ENCODE measurements around the gene TEKTIP1.
A peak's percentile ranks its signal among the peaks of the same experiment; 100 is the strongest.

Gene TEKTIP1

DNA sequence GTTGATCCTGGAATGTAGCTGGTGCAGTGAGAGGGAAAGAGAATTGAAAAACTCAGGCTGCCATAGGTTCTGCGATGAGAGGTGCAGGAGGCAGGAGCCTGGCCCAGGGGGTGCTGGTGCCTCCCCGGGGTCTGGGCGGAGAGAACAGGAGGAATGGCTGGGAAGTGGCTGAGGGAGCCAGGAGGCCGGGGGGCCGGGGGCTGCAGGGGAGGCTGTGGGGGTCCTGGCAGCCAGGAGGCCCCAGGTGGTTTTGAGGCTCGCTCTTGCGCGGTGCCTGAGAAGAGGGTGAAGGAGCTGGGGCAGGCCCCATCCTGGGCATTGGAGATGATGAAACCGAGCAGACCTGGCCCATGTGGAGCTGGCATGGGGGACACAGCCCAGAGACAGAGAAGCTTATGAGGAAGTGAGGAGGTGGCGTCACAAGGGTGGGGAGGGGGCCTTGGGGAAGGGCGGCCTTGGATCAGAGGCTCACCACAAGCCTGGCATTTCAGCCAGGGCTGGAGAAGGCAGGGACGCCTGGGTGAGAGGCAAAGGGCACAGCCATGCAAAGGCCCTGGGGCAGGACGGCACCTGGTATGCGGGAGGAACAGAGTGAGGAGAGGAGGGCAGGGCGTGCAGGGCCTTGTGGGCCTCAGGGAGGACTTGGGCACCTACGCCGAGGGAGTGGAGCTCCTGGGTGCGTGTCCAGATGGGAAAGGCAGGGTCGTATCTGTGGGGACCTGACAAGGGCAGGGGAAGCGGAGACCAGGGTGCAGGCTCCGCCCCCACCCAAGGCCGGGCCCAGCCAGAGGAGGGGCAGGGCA lies 1.3 kb upstream of the TEKTIP1 start:
- DNase-seq (ENCODE audit: low spot score): no peak

DNA sequence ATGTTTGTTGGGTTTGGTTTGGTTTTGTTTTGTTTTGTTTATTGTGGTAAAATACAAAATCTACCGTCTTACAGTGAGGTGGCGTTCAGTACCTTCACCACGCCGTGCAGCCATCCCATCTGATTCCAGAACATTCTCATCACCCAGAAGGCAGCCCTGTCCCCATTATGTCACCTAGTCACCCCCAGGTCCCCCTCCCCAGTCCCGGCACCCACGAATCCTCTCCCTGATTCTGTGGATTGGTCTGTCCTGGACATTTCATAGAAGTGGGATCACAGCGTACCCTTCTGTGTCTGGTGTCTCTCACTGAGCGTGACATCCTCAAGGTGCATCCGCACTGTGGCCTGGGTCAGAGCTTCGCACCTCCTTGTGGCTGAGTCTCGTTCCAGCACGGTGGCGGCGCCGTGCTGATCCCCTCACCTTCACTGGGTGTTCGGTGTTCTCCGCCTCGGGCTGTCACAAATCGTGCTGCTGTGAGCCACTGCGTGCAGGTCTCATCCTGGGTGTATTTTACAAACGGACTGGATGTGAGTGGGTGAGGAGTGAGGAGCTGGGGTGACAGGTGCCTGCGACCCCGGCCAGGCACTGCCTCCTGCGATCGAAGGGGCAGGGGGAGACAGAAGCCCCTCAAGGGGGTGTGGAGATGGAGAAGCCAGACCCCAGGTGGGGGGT lies 580 bp upstream of the TEKTIP1 start:
- DNase-seq (ENCODE audit: low spot score): no peak

DNA sequence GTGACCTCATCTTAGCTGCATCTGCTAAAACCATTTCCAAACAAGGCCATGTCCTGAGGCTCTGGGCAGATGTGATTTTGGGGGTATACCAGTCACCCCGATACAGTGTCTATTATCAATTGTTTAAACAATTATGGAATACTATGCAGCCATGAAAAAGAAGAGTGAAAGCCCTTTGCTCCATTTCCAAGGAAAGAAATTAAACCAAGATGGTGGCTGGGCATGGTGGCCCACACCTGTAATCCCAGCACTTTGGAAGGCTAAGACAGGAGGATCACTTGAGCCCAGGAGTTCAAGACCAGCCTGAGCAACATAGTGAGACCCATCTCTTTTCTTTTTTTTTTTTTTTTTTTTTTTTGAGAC lies 763 bp downstream of the TEKTIP1 start:
- no peak for DNase-seq (ENCODE audit: low spot score)

DNA sequence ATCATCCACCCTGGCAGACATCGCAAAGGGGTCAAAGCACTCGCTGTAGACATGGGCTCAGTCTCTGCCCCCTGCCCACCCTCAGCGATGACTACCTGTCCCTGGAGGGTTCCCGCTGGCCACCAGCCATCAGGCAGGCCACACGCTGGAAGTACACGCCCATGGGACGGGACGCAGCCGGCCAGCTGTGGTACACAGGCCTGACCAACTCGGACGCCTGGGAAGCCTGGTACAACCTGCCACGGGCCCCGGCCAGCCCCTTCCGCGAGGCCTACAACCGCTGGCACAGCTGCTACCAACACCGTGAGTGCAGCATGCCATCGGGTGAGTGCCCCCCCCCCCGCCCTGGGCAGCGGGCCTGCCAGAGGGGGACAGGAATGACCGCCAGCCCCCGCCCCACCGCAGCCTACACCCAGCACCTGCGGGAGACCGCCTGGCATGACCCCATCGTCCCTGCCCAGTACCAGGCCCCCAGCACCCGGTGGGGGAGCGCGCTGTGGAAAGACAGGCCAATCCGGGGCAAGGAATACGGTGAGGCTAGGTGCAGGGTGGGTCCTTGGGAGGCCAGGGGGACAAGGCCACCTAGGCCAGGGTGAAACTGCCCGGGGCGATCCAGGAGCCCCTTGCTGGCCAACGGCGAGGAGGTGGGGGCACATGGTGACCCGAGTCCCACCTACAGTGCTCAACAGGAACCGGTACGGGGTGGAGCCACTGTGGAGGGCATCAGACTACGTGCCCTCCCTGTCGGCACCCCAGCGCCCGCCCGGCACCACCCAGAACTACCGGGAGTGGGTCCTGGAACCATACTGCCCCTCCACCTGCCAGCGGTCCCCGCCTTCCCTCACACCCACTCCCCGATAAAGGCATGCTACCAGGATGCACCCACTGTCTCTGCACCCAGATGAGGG lies 4.4 kb downstream of the TEKTIP1 start:
- DNase-seq (ENCODE audit: low spot score): no peak

DNA sequence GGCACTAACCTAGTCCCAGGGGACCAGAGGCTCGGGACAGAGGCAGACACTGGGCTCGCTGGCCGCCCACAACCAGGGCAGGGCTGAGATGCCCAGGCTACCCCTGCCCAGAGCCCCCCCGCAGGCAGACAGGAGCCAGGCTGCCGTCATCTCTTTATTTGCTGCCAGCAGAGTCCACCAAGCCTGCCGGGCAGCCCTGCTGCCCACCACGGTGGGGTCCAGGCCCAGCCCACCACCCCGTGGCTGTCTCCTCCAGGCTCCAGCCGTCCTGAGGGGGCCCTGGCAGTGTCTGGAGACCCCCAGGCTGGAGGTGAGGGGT lies 5.0 kb downstream of the TEKTIP1 start:
- no peak for DNase-seq (ENCODE audit: low spot score)

DNA sequence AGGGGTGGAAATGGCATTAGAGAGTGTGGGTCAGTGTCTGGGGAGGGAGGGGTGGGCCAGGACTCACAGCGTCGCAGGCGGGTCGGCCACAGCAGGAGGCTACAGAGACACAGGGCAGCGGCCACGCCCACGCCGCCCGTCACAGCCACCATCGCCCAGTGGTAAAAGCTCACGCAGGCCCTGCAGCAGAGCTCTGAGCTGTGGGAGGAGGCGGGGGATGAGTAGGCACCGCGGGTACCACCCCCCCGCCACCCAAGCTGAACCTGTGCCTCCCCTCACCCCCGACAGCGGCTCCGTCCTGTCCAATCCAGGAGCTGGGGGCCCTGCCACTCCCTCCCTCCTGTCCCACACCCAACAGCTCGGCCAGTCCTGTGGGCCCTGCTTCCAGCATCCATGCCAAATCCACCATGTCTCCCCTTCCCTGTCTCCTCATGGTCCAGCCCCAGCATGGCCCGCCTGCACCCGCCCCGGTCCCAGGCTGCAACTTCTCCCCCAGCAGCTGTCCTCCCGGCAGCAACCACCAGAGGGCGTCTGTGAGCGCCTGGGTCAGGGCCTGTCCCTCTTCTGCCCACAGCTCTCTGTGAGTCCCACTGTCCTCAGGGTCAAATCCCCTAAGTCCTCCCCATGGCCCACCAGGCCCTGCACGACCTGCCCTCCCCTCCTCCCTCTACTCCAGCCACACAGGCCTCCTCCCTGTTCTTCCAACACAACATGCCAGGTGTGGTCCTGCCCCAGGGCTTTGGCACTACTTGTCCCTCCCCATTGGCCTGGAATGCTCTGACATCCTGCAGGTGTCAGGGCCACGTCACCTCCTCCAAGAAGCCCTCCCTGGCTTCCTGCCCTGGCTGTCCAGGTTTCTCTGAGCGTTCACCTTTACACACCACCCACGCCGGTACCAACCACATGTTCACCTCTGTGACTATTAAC lies 6.0 kb downstream of the TEKTIP1 start:
- peak; percentile 48 for DNase-seq (ENCODE audit: low spot score)

DNA sequence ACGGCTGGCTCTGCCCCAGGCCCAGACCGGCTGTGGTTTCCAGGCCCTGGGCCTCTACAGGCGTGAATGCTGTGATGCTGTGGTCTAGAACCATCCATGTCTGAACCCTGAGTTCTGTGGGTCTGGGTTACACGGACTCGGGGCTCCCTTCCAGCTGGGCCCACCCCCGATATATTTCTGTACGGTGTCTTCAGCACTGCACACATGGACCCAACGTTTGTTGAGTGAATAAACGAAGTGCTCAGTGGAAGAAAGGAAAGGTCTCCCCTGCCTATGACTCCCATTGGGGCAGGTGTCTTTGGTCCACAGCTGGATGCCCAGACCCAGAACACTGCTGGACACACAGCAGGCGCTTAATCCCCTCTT lies 6.7 kb downstream of the TEKTIP1 start:
- no peak for DNase-seq (ENCODE audit: low spot score)

DNA sequence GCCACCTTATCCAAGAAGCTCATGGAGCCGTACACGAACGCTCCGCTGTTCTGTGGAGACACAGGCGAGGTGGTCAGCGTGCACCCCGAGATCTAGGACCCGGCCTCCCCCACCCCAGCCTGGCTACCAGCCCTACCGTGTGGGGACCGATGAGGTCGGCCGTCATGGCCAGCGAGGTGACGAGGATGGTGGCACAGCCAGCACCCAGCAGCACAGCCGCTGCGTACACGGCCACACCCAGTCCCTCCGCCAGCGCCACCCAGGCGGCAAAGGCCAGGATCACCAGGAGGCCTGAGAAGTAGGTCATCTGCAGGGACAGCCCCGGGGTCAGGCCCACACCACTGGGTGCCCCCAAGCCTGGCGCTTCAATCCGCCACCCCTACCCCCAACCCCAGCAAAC lies 7.1 kb downstream of the TEKTIP1 start:
- no peak for DNase-seq (ENCODE audit: low spot score)

DNA sequence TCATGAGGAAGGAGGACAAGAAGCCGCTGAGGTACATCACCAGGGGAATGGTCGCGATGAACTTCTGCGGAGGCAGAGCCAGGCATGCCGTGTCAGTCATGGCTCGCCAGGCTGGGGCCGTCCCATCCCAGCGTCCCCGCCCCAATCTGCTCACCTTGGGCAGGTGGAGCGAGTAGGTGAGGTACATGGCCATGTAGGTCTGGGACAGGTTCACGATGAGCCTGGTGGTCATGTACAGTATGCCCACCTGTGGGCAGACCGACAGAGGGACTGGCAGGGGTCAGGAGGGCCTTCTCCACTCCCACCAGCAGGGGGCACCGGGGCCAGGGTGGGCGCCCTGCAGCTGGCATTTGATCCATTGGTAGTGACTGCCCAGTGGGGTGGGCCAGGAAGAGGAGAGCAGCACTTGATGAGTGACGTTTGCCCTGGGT lies 8.3 kb downstream of the TEKTIP1 start:
- DNase-seq (ENCODE audit: low spot score): no peak

DNA sequence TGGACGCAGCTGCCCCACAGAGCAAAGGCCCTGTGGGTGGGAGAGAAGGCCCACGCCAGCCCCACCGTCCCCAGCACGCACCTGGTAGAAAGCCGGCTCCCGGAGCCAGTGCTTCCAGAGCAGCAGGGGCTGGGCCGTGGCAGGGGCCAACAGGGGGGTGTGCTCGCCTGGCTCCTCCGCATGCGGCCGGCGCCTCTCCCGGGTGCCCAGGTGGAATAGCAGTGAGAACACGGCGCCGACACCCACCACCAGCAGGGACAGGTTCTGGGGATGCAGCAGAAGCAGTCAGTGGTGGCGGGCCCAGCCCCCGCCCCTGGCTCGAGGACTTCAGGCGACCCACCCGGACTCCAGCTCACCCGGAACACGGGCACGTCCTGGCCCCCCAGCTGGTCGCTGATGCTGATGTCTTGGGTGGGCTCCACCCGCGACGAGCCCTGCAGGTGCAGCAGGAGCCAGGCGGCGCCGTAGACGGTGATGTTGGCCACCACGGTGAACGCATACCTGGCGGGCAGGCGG lies 8.9 kb downstream of the TEKTIP1 start:
- DNase-seq (ENCODE audit: low spot score): no peak

DNA sequence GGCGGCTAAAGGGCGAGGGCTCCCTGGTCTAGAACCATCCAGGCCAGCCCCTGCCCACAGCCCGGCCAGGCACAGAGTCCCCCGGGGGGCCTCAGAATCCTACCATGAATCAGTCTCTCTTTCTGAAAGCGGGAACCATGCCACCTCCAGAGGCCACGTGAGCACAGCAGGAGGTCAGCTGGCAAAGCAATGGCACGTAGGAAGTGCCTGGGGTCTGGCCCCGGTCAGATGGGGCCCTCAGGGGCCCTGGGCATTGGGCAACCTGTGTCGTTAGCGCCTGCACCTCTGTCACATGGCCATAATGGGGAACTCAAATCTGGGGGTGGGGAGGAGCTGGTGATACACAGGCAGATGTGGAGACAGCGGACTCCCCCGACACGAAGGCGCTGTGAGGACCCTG lies 9.6 kb downstream of the TEKTIP1 start:
- DNase-seq (ENCODE audit: low spot score): no peak

DNA sequence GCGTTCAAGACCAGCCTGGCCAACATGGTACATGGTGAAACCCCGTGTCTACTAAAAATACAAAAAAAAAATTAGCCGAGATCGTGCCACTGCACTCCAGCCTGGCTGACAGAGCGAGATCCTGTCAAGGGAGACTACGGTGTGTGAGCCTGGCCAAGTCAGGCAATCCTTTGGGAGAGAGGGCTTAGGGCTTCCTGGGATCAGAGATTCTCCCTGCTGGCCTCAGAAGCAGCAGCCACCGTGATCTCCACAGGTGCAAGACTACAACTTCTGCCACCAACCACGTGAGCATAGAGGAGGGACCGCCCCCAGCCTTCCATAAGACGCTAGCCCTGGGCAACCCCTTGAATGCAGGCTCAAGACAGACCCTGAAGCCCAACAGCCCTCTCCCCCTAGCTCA lies 10.8 kb downstream of the TEKTIP1 start:
- no peak for DNase-seq (ENCODE audit: low spot score)

DNA sequence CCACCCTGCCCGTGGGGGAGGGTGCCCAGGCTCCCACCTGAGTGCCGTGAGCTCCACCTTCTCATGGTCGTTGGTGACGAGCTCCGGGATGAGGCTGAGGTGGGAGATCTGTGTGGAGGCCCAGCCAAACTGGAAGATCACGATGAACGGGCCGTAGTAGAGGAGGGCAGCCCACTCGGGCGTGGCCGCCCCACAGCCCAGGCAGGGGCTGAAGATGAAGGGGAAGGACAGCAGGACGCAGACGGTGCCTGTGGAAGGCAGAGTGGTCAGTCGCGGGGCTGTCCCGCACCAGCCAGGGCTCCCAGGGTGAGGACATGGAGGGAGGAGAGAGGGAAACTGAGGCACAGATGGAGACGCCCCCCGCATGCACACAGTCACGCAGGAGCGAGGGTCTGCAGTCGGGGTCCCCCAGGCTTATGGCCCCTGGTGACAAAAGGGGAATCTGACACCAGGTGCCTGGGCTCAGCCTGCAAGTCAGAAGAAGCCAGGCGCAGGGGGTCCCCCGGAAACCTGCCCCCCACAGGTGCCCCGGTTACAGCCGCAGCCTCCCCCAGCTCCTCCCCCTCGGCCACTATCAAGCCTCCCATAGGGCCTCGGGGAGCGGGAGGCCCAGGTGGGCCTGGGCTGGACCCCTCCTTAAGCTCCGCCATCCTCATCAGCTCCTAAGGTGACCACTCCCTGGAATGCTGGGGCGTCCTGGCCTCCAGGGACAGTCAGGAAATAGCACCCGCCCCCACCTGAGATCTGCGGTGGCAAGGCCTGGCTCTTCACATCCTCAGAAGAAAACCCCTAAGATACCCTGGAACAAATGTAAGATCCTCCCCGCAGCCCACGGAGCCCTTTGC lies 12.2 kb downstream of the TEKTIP1 start:
- no peak for DNase-seq (ENCODE audit: low spot score)

DNA sequence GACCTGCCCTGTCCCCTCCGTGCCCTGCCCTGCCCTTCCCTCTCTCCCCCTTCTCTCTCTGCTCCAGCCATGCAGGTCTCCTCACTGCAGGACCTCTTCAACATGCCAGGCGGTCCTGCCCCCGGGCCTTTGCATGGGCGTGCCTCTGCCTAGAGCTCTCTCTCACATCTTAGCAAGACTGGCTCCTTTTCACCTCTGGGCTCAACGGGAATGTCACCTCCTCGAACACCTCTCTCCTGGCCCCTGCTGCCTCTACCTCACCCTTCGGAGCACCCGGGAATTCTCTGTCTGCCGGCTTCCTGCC lies 12.8 kb downstream of the TEKTIP1 start:
- no peak for DNase-seq (ENCODE audit: low spot score)

DNA sequence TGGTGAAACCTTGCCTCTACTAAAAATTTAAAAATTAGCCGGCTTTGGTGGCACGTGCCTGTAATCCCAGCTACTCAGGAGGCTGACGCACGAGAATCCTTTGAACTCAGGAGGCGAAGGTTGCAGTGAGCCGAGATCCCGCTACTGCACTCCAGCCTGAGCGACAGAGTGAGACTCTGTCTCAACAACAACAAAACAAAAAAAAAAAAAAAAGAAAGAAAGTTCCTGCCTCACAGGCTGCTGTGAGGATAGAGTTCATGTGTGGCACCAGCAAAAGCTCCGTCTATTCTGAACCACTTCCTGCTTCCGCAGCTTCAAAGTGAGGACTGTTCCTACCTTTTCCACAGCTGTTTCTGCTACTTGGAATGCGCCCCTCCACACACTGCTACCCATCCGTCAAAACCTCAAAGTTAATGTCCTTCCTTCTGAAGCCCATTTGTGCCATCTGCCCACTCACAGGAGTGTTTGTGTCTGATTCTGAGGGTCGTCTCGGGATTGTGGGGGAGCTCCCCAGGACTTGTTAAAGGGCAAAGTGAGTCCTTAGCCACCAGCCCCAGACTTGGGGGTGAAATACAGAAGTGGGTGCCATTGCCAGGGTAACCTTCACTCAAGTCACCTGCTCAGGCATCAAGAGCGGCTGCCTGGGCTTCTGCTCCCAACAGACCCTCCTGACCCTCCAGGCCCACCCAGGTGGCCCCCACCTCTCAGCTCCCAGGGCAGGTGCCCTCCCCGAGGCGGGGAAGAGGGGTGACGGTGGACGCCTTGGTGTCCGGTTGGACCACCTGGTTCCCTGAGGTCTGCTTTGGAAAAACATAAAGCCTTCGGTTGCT lies 15.5 kb downstream of the TEKTIP1 start:
- no peak for DNase-seq (ENCODE audit: low spot score)

DNA sequence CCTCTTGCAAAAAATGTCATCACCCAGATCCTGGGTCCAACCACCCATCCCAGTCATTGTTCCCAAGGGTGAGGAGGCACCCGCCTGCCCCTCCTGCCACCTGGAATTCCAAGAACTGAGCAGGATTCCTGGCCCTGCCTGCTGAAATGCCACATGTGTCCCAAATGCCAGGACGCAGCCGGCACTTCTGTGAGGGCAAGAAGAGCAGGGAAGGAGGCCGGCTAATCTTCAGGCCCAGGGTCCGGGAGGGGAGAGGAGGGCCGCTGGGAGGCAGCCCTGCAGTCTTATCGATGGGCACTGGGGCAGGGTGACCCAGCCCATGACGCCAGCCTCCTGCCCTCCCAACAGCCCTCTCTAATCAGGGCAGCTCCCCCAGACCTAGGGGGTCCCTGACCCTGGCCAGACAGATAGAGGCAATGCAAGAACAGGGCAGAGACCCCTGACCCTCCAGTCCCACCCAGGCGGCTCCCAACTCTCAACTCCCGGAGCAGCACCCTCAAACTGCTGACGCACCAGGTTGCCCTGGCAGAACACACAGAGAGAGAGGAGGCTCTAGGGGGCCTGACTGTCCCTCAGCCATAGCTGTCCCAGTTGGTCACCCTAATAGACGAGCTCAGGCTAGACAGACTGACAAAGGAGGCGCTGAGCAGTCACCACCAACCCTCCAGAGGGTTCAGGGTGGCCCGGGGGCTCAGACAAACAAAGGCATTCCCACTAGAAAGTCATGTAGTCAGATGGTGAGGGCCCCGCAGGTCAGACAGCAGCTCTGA lies 16.9 kb downstream of the TEKTIP1 start:
- no peak for DNase-seq (ENCODE audit: low spot score)

DNA sequence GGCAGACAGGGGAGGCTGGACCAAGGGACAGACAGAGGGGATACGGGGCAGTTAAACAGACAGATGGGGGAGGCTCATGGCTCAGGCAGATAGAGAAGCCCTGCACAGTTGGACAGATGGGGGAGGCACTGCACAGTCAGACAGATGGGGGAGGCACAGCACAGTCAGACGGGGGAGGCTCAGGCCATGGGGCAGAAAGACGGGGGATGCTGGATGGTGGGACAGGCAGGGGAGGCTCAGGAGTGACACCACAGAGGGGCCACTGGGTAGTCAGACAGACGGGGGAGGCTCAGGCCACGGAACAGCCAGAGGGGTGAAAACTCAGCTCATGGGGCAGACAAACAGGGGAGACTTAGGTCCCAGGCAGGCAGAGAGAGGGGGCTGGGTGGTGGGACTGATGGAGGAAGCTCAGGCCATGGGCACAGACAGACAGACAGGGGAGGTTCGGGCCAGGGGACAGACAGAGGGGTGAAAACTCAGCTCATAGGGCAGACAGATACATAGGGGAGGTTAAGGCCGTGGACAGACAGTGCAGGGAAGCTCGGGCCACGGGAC lies 17.5 kb downstream of the TEKTIP1 start:
- no peak for DNase-seq (ENCODE audit: low spot score)

DNA sequence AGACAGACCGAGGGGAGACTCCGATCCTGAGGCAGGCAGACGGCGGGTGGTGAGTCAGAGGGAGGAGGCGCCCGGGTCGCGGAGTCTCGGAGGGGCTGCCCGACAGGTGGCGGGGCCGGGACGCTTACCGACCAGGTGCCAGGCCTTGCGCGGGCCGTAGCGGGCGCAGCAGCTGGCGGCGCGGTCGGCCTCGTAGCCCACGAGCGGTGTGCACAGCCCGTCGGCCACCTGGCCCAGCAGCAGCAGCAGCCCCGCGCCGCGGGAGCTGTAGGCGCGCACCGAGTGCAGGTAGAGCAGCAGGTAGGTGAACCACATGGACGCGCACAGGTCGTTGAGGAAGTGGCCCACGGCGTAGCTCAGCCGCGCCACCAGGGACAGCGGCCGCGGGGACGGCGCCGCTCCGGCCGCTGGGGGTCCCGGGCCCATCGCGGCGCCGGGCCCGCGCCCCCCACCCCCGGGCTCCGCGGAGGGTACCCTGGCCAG lies 18.0 kb downstream of the TEKTIP1 start:
- no peak for DNase-seq (ENCODE audit: low spot score)
